DOHH2 (cell line): ENCODE measurements around the gene C20orf173.
"Not testable (repeated sequence)": the region's sequence is repeated elsewhere in the genome, so short reads cannot be mapped to it uniquely, and the experiment has no call there.

Source experiments
- H3F3A ChIP-seq: fragments of 200-600 bp; sonication (generic), shearing (Covaris generic); 2 replicates; pipeline ENCODE4 v1.6.0; 2016; ENCODE audit warnings: antibody characterized with exemption, mild to moderate bottlenecking; ENCODE audit not compliant: control insufficient read depth, insufficient read depth
- H3K27ac ChIP-seq: fragments of 200-600 bp; sonication (generic); 2 replicates; pipeline ENCODE4 v1.5.1; 2014; ENCODE audit warnings: low read depth, mild to moderate bottlenecking, low read length, moderate library complexity
- H3K27me3 ChIP-seq: fragments of 200-600 bp; sonication (generic); 2 replicates; pipeline ENCODE4 v1.6.1; 2014; ENCODE audit warnings: mild to moderate bottlenecking, low read length, mixed read lengths; ENCODE audit not compliant: control insufficient read depth
- H3K36me3 ChIP-seq: fragments of 200-600 bp; sonication (generic); 2 replicates; pipeline ENCODE4 v1.6.1; 2014; ENCODE audit warnings: mild to moderate bottlenecking, low read length, moderate library complexity, mixed read lengths; ENCODE audit not compliant: control insufficient read depth
- H3K4me1 ChIP-seq: fragments of 200-600 bp; sonication (generic); 2 replicates; pipeline ENCODE4 v1.6.1; 2014; ENCODE audit warnings: mild to moderate bottlenecking, low read length, mixed read lengths; ENCODE audit not compliant: control insufficient read depth
- H3K4me2 ChIP-seq: fragments of 200-600 bp; sonication (generic); 2 replicates; pipeline ENCODE4 v1.6.0; 2014; ENCODE audit warnings: mild to moderate bottlenecking, low read length, moderate library complexity
- H3K4me3 ChIP-seq: fragments of 200-600 bp; sonication (generic); 2 replicates; pipeline ENCODE4 v1.5.1; 2014; ENCODE audit warnings: mild to moderate bottlenecking, low read length, mixed read lengths
- H3K79me2 ChIP-seq: fragments of 200-600 bp; sonication (generic); 2 replicates; pipeline ENCODE4 v1.6.1; 2014; ENCODE audit warnings: mild to moderate bottlenecking, low read length, mixed read lengths; ENCODE audit not compliant: control insufficient read depth
- H3K9me2 ChIP-seq: fragments of 200-600 bp; sonication (generic); replicated peaks from 2 replicates; pipeline ENCODE4 v1.6.1; 2014; ENCODE audit warnings: mild to moderate bottlenecking, low read length, mixed read lengths; ENCODE audit not compliant: control insufficient read depth
- H3K9me3 ChIP-seq: fragments of 200-600 bp; sonication (generic); 2 replicates; pipeline ENCODE4 v1.6.1; 2014; ENCODE audit warnings: antibody characterized with exemption, low read length, mixed read lengths; ENCODE audit not compliant: control insufficient read depth, insufficient read depth
- H4K20me1 ChIP-seq: fragments of 200-600 bp; sonication (generic); 2 replicates; pipeline ENCODE4 v1.6.0; 2014; ENCODE audit warnings: low read depth, mild to moderate bottlenecking, antibody characterized with exemption, low read length, moderate library complexity; ENCODE audit not compliant: control insufficient read depth, insufficient read depth
- EZH2phosphoT487 ChIP-seq: fragments of 200-600 bp; sonication (generic); IDR thresholded peaks from 2 replicates; pipeline ENCODE4 v1.6.1; 2017; ENCODE audit warnings: borderline replicate concordance, mild to moderate bottlenecking, antibody characterized with exemption, low read length, moderate library complexity, mixed read lengths
- TF ChIP-seq, protein P1 (sequence below): fragments of 200-600 bp; sonication (generic); IDR thresholded peaks from one replicate; pipeline ENCODE4 v1.5.1; 2014; ENCODE audit warnings: antibody characterized with exemption, mild to moderate bottlenecking, low read depth, low read length; ENCODE audit not compliant: poor library complexity, severe bottlenecking

The C20orf173 gene

GRCh38 chr20:35558451-35558850 is 29.0 kb upstream of the C20orf173 start:
- Histone ChIP-seq H4K20me1 (no peaks in the 10 kb centered on the region), H3K27me3 (no peaks in the 10 kb centered on the region), H3F3A (no peaks in the 10 kb centered on the region), H3K9me2 (no peaks in the 10 kb centered on the region), H3K4me1 (peaks cover 8% of the 10 kb centered on the region; the same call in 1 of the 2 replicates), H3K9me3 (no peaks in the 10 kb centered on the region), H3K79me2 (no peaks in the 10 kb centered on the region), H3K36me3 (peaks cover 21% of the 10 kb centered on the region), H3K27ac (no peak overlapping the region), H3K4me3 (no peak overlapping the region), H3K4me2 (no peak overlapping the region)
- TF ChIP-seq EZH2phosphoT487, result no peak
- TF ChIP-seq, protein P1, sequence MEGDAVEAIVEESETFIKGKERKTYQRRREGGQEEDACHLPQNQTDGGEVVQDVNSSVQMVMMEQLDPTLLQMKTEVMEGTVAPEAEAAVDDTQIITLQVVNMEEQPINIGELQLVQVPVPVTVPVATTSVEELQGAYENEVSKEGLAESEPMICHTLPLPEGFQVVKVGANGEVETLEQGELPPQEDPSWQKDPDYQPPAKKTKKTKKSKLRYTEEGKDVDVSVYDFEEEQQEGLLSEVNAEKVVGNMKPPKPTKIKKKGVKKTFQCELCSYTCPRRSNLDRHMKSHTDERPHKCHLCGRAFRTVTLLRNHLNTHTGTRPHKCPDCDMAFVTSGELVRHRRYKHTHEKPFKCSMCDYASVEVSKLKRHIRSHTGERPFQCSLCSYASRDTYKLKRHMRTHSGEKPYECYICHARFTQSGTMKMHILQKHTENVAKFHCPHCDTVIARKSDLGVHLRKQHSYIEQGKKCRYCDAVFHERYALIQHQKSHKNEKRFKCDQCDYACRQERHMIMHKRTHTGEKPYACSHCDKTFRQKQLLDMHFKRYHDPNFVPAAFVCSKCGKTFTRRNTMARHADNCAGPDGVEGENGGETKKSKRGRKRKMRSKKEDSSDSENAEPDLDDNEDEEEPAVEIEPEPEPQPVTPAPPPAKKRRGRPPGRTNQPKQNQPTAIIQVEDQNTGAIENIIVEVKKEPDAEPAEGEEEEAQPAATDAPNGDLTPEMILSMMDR, result no peak

GRCh38 chr20:35556871-35557270 is 27.4 kb upstream of the C20orf173 start:
- Histone ChIP-seq H3K4me1 (peaks cover 7% of the 10 kb centered on the region; the same call in 1 of the 2 replicates), H3K9me3 (no peaks in the 10 kb centered on the region), H4K20me1 (no peaks in the 10 kb centered on the region), H3K4me3 (no peak overlapping the region), H3F3A (no peaks in the 10 kb centered on the region), H3K27ac (no peak overlapping the region), H3K4me2 (no peak overlapping the region), H3K9me2 (no peaks in the 10 kb centered on the region), H3K36me3 (peaks cover 27% of the 10 kb centered on the region), H3K27me3 (no peaks in the 10 kb centered on the region), H3K79me2 (no peaks in the 10 kb centered on the region)
- TF ChIP-seq, protein P1, result no peak
- no peak for TF ChIP-seq EZH2phosphoT487

- no peak overlapping the region for H3K27ac ChIP-seq
- H3F3A ChIP-seq, result no peaks in the 10 kb centered on the region
- H3K36me3 ChIP-seq, result peaks cover 34% of the 10 kb centered on the region
- H3K79me2 ChIP-seq, result no peaks in the 10 kb centered on the region
- no peak overlapping the region for H3K4me2 ChIP-seq
- H3K9me3 ChIP-seq, result no peaks in the 10 kb centered on the region
- no peak for TF ChIP-seq EZH2phosphoT487
- TF ChIP-seq, protein P1, result no peak
- no peaks in the 10 kb centered on the region for H3K27me3 ChIP-seq
- no peaks in the 10 kb centered on the region for H3K9me2 ChIP-seq
- H3K4me3 ChIP-seq, result no peak overlapping the region
- H3K4me1 ChIP-seq, result no peaks in the 10 kb centered on the region
- no peaks in the 10 kb centered on the region for H4K20me1 ChIP-seq
Measured at GRCh38 chr20:35555951-35556645, 26.6 kb upstream of the C20orf173 start.

DNA sequence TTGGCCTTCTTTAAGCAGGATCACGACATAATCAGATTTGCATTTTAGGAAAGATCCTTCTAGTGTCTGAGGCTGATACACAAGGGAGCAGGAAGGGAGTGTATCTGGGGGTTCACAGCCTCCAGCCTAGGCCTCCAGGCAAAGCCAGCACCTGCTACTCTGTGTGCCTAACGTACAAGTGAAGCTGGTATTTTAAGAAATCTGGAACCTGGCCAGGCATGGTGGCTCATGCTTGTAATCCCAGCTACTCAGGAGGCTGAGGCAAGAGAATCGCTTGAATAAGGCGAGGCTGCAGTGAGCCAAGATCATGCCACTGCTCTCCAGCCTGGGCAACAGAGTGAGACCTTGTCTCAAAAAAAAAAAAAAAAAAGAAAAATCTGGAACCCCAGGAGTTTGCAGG is 26.0 kb upstream of the C20orf173 start:
- H3K27me3 ChIP-seq, H3K4me2 ChIP-seq, H3K9me2 ChIP-seq, H3K9me3 ChIP-seq, H4K20me1 ChIP-seq, H3K4me1 ChIP-seq, H3F3A ChIP-seq, H3K79me2 ChIP-seq, H3K4me3 ChIP-seq, H3K27ac ChIP-seq: not testable (repeated sequence)
- H3K36me3 ChIP-seq, result peaks cover 36% of the 10 kb centered on the region
